Caco-2 (cell line): ENCODE data around the gene AREL1. TPM values are rescaled to one million over a fixed set of nuclear protein-coding genes. Genes with fewer than 3 reads are reported as not detected.

Experiments
- BruUV-seq: library from RNA; stranded (reverse); fragments of 400-500 nt; replicated peaks from 2 replicates; lab custom pipeline; 2021; lab: Mats Ljungman, UMichigan
- CTCF ChIA-PET: fragments of 300-600 bp; sonication (Branson Sonifier 250); formaldehyde crosslinking; loops from one replicate; lab custom pipeline; 2022; ENCODE audit warnings: antibody characterized with exemption; lab: Charles Lee
- POLR2A ChIA-PET: fragments of 300-600 bp; sonication (Branson Sonifier 250); formaldehyde crosslinking; loops from one replicate; lab custom pipeline; 2022; ENCODE audit warnings: antibody characterized with exemption; lab: Charles Lee
- DNase-seq, 2 experiments: peaks; one replicate each; pipeline versions ENCODE4 v3.0.0 to v3.0.0-alpha.2; 2020 to 2022
- H3K27me3 ChIP-seq: replicated peaks from 2 replicates; pipeline ENCODE4 v1.6.0; 2011; ENCODE audit warnings: low read length; ENCODE audit not compliant: control insufficient read depth, insufficient read depth
- H3K36me3 ChIP-seq: 2 replicates; pipeline ENCODE4 v1.5.1; 2011; ENCODE audit warnings: low read length; ENCODE audit not compliant: control insufficient read depth, insufficient read depth
- H3K4me1 ChIP-seq: fragments of 250-450 bp; sonication (Bioruptor Pico); 2 replicates; pipeline ENCODE4 v1.5.1; 2020; ENCODE audit warnings: mild to moderate bottlenecking
- H3K4me3 ChIP-seq: 2 replicates; pipeline ENCODE4 v1.5.1; 2011; ENCODE audit warnings: low read depth, mild to moderate bottlenecking, control low read depth, low read length
- H3K9me3 ChIP-seq: fragments of 250-450 bp; sonication (Bioruptor Pico); 2 replicates; pipeline ENCODE4 v1.5.1; 2020; ENCODE audit warnings: mild to moderate bottlenecking, moderate library complexity
- H3K27ac Mint-ChIP-seq: one replicate; pipeline ENCODE4 v1.8.0; 2022; ENCODE audit warnings: mixed read lengths; ENCODE audit not compliant: unreplicated experiment
- H3K27me3 Mint-ChIP-seq: one replicate; pipeline ENCODE4 v1.8.0; 2022; ENCODE audit warnings: mixed read lengths; ENCODE audit not compliant: insufficient read depth, unreplicated experiment
- H3K36me3 Mint-ChIP-seq: one replicate; pipeline ENCODE4 v1.8.0; 2022; ENCODE audit warnings: mild to moderate bottlenecking, mixed read lengths; ENCODE audit not compliant: insufficient read depth, unreplicated experiment
- H3K4me1 Mint-ChIP-seq: one replicate; pipeline ENCODE4 v1.8.0; 2022; ENCODE audit warnings: low read depth, mixed read lengths; ENCODE audit not compliant: unreplicated experiment
- H3K4me3 Mint-ChIP-seq: one replicate; pipeline ENCODE4 v1.8.0; 2022; ENCODE audit warnings: mild to moderate bottlenecking, moderate library complexity, mixed read lengths; ENCODE audit not compliant: unreplicated experiment
- H3K9me3 Mint-ChIP-seq: one replicate; pipeline ENCODE4 v1.8.0; 2022; ENCODE audit warnings: mixed read lengths; ENCODE audit not compliant: unreplicated experiment
- intact Hi-C: fragments of 100-400 bp; cut with micrococcal nuclease; formaldehyde crosslinking; loops from one replicate; pipeline ENCODE4 v1.10.0; 2022; ENCODE audit not compliant: unreplicated experiment
- total RNA-seq: library from RNA; stranded (reverse); gene quantifications from 2 replicates; pipeline ENCODE4 v1.2.3, GENCODE V29; 2022
- TF ChIP-seq, protein P1 (sequence below), 2 experiments: fragments of 200-600 bp in 1 of 2; IDR thresholded peaks; 1 replicate in 1 of 2; 2 replicates in 1 of 2; pipeline versions ENCODE4 v1.5.1 to v1.8.0; 2011 to 2022; ENCODE audit warnings: antibody characterized with exemption in 1 of 2, control low read depth in 1 of 2, inconsistent platforms in 1 of 2, low read depth in 1 of 2, low read length in 1 of 2, mild to moderate bottlenecking in 1 of 2, moderate library complexity in 1 of 2; ENCODE audit not compliant: insufficient read depth in 1 of 2, severe bottlenecking in 1 of 2, unreplicated experiment in 1 of 2

The AREL1 gene
- total RNA-seq, 1 experiment from 2014 or later, result 38.0 TPM

DNA sequence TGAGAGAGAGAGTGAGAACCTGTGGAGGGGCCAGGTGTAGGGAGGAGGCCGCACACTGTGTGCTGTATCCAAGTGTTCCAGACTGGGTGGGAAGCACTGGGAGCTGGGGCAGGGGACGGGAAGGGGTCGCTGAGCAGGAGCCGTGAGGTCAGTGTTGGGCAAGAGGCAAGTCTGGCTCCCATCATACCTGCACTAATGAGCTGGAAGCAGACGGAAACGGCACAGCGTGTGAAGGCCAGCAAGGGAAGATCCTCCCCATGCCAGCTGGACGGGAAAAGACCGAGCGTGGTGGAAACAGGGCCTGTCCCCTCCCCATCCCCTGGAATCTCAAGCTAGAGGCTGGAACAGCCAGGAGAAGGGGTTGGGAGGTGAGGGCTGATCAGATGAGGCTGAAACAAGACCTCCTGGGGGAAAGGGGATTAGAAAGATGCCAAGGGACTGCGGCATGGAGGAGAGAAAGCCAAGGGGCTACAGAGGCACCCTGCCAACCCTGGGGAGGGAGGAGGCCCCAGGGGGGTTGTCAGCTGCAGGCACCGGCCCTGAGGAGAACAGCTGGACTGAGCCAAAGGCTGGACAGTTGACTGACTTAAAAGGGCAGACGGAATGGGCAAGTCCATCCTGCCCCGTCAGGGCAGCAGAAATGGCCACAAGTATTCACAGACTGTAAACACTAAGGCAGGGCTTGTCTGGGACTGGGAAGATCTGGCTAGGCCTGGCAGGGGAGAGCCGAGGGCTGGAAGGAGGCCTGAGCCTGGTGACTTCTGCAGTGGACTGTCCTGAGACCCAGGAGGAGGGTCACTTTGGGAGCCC, 81.8 kb downstream of the AREL1 start:
- TF ChIP-seq, protein P1, sequence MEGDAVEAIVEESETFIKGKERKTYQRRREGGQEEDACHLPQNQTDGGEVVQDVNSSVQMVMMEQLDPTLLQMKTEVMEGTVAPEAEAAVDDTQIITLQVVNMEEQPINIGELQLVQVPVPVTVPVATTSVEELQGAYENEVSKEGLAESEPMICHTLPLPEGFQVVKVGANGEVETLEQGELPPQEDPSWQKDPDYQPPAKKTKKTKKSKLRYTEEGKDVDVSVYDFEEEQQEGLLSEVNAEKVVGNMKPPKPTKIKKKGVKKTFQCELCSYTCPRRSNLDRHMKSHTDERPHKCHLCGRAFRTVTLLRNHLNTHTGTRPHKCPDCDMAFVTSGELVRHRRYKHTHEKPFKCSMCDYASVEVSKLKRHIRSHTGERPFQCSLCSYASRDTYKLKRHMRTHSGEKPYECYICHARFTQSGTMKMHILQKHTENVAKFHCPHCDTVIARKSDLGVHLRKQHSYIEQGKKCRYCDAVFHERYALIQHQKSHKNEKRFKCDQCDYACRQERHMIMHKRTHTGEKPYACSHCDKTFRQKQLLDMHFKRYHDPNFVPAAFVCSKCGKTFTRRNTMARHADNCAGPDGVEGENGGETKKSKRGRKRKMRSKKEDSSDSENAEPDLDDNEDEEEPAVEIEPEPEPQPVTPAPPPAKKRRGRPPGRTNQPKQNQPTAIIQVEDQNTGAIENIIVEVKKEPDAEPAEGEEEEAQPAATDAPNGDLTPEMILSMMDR (IDR thresholded peaks at IDR 0.05; ENCODE audit: insufficient read depth in 1 of 2, low read depth in 1 of 2, low read length in 1 of 2, severe bottlenecking in 1 of 2, unreplicated experiment in 1 of 2), result no peak
- no TSS peak for BruUV-seq
- Mint-ChIP-seq H3K27ac (no peak overlapping the region), H3K36me3 (no peaks in the 10 kb centered on the region), H3K27me3 (no peaks in the 10 kb centered on the region), H3K9me3 (no peaks in the 10 kb centered on the region), H3K4me3 (no peak overlapping the region), H3K4me1 (peaks cover 14% of the 10 kb centered on the region)
- Histone ChIP-seq H3K4me3 (no peak overlapping the region), H3K9me3 (no peaks in the 10 kb centered on the region), H3K4me1 (peaks cover 12% of the 10 kb centered on the region; the same call in 1 of the 2 replicates), H3K36me3 (no peaks in the 10 kb centered on the region; the same call in 1 of the 2 replicates), H3K27me3 (no peaks in the 10 kb centered on the region)
- no peak for DNase-seq
- ChIA-PET POLR2A (no interaction called here), CTCF (interaction anchor here (1.1 kb wide), 1 partner anchor 22 kb away, joined by 5 read pairs; no protein-coding TSS in a partner anchor)
- intact Hi-C loops, result no loop called here

DNA sequence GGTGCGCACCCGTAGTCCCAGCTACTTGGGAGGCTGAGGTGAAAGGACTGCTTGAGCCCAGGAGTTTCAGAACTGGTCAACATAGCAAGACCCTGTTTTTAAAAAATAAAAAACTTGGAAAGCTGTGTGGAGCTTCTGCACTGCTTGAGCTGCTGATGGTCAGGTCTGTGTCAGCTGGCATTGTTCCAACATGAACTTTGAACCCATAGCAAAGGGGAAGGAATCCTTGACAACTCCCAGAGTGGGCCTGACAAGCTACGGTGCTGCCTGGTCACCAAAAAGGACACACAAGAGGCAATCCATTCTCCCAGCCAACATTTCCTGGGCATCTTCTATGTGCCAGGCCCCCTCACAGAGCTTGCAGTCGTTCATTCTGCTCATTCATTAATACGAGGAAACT, 84.5 kb downstream of the AREL1 start:
- Mint-ChIP-seq H3K4me3 (no peak overlapping the region), H3K9me3 (no peaks in the 10 kb centered on the region), H3K27ac (no peak overlapping the region), H3K36me3 (no peaks in the 10 kb centered on the region), H3K4me1 (peaks cover 10% of the 10 kb centered on the region), H3K27me3 (no peaks in the 10 kb centered on the region)
- no TSS peak for BruUV-seq
- Histone ChIP-seq H3K4me3 (no peak overlapping the region), H3K4me1 (peaks cover 14% of the 10 kb centered on the region; the same call in 1 of the 2 replicates), H3K27me3 (no peaks in the 10 kb centered on the region), H3K36me3 (no peaks in the 10 kb centered on the region; the same call in 1 of the 2 replicates), H3K9me3 (no peaks in the 10 kb centered on the region)
- ChIA-PET CTCF (interaction anchor here (1.0 to 1.2 kb wide), 2 partner anchors 11 to 19 kb away, joined by 3 read pairs; no protein-coding TSS in a partner anchor), POLR2A (no interaction called here)
- DNase-seq, result no peak
- intact Hi-C loops, result no loop called here
- TF ChIP-seq, protein P1 (IDR thresholded peaks at IDR 0.05; ENCODE audit: insufficient read depth in 1 of 2, low read depth in 1 of 2, low read length in 1 of 2, severe bottlenecking in 1 of 2, unreplicated experiment in 1 of 2), result no peak

DNA sequence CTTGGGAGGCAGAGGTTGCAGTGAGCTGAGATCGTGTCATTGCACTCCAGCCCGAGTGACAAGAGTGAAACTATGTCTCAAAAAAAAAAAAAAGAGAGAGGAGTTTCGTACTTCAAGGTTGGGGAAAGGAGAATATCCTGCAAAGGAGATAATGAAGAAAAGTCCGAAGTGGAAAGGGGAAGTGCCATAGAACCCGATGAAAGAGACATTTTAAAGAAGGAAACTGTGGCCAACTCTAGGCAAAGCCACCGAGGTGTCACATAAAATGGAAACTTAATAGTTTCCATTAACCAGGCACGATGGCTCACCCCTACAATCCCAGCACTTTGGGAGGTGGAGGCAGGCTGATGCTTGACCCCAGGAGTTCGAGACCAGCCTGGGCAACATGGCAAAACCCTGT, 85.8 kb downstream of the AREL1 start:
- no peak for DNase-seq
- Mint-ChIP-seq H3K27me3 (no peaks in the 10 kb centered on the region), H3K4me3 (no peak overlapping the region), H3K27ac (no peak overlapping the region), H3K9me3 (no peaks in the 10 kb centered on the region), H3K4me1 (peaks cover 3% of the 10 kb centered on the region), H3K36me3 (no peaks in the 10 kb centered on the region)
- no peaks in the 10 kb centered on the region; the same call in 1 of the 2 replicates for H3K36me3 ChIP-seq
- no TSS peak for BruUV-seq
- H3K4me3 ChIP-seq, result no peak overlapping the region
- H3K9me3 ChIP-seq, result no peaks in the 10 kb centered on the region
- CTCF ChIA-PET, result interaction anchor here (1.2 kb wide), 1 partner anchor 18 kb away, joined by 3 read pairs; no protein-coding TSS in a partner anchor
- H3K27me3 ChIP-seq, result no peaks in the 10 kb centered on the region
- intact Hi-C loops, result no loop called here
- POLR2A ChIA-PET, result no interaction called here
- peaks cover 7% of the 10 kb centered on the region; the same call in 1 of the 2 replicates for H3K4me1 ChIP-seq
- TF ChIP-seq, protein P1 (IDR thresholded peaks at IDR 0.05; ENCODE audit: insufficient read depth in 1 of 2, low read depth in 1 of 2, low read length in 1 of 2, severe bottlenecking in 1 of 2, unreplicated experiment in 1 of 2), result no peak
